GM12891 (cell line): Measurements from ENCODE around the gene ATP1B1.

Experiments
- DNase-seq: peaks from one replicate; pipeline ENCODE4 v3.0.0; 2011; ENCODE audit warnings: low spot score; ENCODE audit not compliant: insufficient read length
- FAIRE-seq: peaks from 2 replicates; lab custom pipeline; 2011; peaks lifted over from hg19 to GRCh38; lab: Jason Lieb, UNC
- PAX5 ChIP-seq: IDR thresholded peaks from 2 replicates; pipeline ENCODE4 v1.6.1; 2011; ENCODE audit warnings: low read length, moderate library complexity, mild to moderate bottlenecking; ENCODE audit not compliant: insufficient read depth, severe bottlenecking
- POLR2A ChIP-seq: IDR thresholded peaks from 2 replicates; pipeline ENCODE4 v1.6.1; 2011; ENCODE audit warnings: low read depth, low read length, control low read depth
- POLR2AphosphoS5 ChIP-seq: IDR thresholded peaks from 2 replicates; pipeline ENCODE4 v1.6.1; 2011; ENCODE audit warnings: low read depth, low read length, control low read depth
- POU2F2 ChIP-seq: IDR thresholded peaks from 2 replicates; pipeline ENCODE4 v1.6.1; 2011; ENCODE audit warnings: low read depth, mild to moderate bottlenecking, control low read depth, low read length, moderate library complexity
- SPI1 ChIP-seq: IDR thresholded peaks from 2 replicates; pipeline ENCODE4 v1.6.1; 2011; ENCODE audit warnings: low read depth, low read length, control low read depth
- TAF1 ChIP-seq: IDR thresholded peaks from 2 replicates; pipeline ENCODE4 v1.6.1; 2011; ENCODE audit warnings: low read depth, low read length, control low read depth

The ATP1B1 gene

GRCh38 chr1:169103480-169103893, 3.0 kb upstream of the ATP1B1 start:
- no peak for TF ChIP-seq SPI1
- TF ChIP-seq POU2F2: no peak
- no peak for TF ChIP-seq TAF1
- FAIRE-seq (no peak), DNase-seq (no peak)

GRCh38 chr1:169105087-169105433, 1.4 kb upstream of the ATP1B1 start:
- DNase-seq: no peak
- TF ChIP-seq SPI1: no peak
- TF ChIP-seq TAF1: no peak
- TF ChIP-seq PAX5: no peak
- TF ChIP-seq POLR2AphosphoS5: no peak
- no peak for TF ChIP-seq POU2F2
- TF ChIP-seq POLR2A: no peak
- no peak for FAIRE-seq

DNA sequence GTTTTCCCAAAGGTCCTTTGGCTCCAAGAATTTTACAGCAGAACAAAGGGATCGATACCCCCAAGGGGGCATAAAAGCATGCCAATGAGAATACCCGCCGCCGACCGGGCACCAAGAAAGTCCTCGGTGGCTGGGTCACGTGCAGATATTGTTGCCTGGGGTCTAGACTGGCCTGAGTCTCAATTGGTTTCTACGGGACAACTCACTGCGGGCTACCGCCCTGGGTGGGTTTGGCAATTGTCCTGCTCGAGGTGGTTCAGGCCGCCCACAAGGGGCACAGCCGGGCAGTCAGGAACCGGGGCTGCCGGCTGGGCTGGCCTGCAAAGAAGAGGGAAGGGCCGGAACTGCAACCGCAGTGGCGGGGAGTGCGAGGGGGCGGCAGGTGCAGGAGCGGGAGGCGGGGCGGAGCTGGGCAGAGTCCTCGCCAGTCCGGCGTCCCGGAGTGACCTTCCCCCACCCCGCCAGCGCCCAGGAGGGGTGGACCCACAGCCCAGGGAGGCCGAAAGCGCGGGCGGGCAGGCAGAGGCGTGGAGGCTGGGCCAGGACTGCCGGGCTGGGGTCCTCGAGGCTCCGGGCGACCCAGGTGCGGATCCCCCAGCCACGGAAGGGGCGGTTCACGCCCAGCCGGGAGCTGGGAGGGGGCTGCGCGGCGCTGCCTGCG, 926 bp upstream of the ATP1B1 start:
- no peak for DNase-seq
- TF ChIP-seq POU2F2: no peak
- TF ChIP-seq POLR2A: no peak
- no peak for TF ChIP-seq SPI1
- no peak for TF ChIP-seq TAF1
- TF ChIP-seq PAX5: no peak
- TF ChIP-seq POLR2AphosphoS5: no peak

DNA sequence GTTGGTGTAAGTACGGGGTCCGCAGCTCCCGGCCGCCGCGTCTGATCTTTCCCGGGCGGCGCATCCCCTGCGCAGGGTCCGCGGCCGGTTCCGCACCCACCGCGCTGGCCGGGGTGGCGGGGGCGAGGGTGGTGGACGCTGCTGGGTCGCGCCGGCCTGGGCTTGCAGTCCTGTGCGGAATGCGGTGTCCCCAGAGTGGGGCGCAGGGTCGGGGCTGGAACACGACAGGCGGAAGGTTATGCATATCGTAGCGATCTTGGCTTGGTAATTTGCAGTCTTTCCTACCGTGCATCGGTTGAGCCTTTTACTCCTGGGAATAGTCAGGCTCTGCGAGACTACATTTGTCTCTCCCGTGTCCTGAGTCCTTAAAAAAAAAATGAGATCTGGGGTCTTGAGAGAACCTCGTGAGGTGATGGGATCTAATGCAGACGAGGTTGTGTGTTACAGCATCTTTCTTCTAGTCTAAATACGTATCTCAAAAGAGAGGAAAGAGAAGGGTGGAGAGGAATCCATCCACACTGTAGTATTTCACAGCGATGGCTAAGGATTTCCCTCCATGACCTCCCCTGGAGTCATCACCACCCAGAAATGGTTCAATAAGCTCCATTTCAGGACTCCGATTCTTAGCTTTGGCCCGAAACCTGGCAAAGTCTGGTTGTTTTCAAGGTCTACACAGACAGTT, 572 bp downstream of the ATP1B1 start:
- FAIRE-seq (peak; percentile 31), DNase-seq (no peak)
- peak; percentile 75; the same call in 1 of the 2 replicates for TF ChIP-seq POU2F2
- TF ChIP-seq SPI1: no peak
- TF ChIP-seq POLR2AphosphoS5: no peak
- TF ChIP-seq TAF1: no peak

More for the DNA sequence above, 926 bp upstream of the ATP1B1 start:
- peak; percentile 5 for FAIRE-seq

- FAIRE-seq (no peak), DNase-seq (no peak)
- TF ChIP-seq SPI1 (no peak), POU2F2 (no peak), POLR2AphosphoS5 (no peak), PAX5 (no peak), POLR2A (no peak), TAF1 (no peak)
These were observed 1.2 kb downstream of the ATP1B1 start for GRCh38 chr1:169107603-169108208.

DNA sequence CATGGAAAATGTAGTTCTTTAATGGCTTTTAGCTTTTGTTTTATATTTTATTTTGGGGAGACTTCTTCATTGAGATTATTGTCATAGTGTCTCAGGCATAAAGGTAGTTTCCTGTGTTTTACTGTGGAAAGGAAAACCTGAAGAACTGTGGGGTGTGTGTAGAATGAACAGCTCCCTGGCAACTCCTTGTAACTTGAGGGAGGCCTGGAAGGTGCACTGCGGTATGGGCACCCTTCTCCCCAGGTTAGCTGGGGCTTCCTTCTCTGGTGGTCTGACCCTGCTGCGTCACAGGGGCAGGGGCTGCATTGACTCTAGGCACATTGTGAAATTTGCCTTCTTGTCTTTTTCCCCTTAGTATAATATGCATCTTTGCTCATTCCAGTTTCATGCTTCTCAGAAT, 1.7 kb downstream of the ATP1B1 start:
- FAIRE-seq: no peak
- TF ChIP-seq TAF1 (no peak), POLR2AphosphoS5 (no peak), PAX5 (no peak), POLR2A (no peak), POU2F2 (no peak), SPI1 (no peak)
- DNase-seq: no peak

GRCh38 chr1:169108863-169109560, 2.5 kb downstream of the ATP1B1 start:
- no peak for DNase-seq
- no peak for FAIRE-seq
- no peak for TF ChIP-seq PAX5
- no peak for TF ChIP-seq TAF1
- TF ChIP-seq POLR2A: no peak
- peak; percentile 55; the same call in 1 of the 2 replicates for TF ChIP-seq POU2F2
- TF ChIP-seq POLR2AphosphoS5: no peak

DNA sequence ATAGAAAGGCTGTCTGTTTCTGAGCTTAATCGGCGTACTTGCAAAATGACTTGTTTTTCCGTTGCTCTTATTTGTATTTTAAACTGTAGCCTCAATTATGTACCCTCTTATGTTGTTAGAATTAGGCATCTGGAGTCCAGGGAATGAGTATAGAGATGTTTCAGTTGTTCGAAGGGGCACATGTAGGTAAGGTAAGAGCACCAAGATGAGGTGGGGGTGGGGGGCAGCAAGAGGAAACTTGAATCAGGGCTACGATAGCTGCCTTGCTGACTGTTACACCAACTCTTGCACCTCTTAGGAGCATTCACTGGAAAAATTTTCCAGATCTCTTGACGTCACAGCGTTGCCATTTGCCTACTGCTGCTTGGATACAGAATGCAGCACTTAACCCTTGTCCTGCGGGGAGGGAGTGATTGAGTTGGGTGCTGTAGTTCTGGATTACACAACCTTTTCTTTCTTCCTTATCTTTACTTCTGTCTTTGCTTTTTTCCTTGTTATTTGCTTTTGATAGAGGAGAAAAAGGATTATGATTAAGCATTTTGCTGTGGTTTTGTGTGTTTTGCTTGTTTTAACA, 3.2 kb downstream of the ATP1B1 start:
- DNase-seq (no peak), FAIRE-seq (peak; percentile 9)
- TF ChIP-seq POLR2A (no peak), POLR2AphosphoS5 (no peak), TAF1 (no peak), SPI1 (no peak), POU2F2 (no peak), PAX5 (no peak)

- DNase-seq (no peak), FAIRE-seq (peak; percentile 20)
- TF ChIP-seq SPI1 (no peak), POU2F2 (no peak), PAX5 (no peak), TAF1 (no peak), POLR2AphosphoS5 (no peak), POLR2A (no peak)
These were observed 3.7 kb downstream of the ATP1B1 start for GRCh38 chr1:169110236-169110635.
